Caco-2 (cell line): ENCODE results near the gene GP5. TPM values are rescaled to one million over a fixed set of nuclear protein-coding genes. Genes with fewer than 3 reads are reported as not detected.

Source experiments
- BruUV-seq: library from RNA; stranded (reverse); fragments of 400-500 nt; replicated peaks from 2 replicates; lab custom pipeline; 2021; lab: Mats Ljungman, UMichigan
- CTCF ChIA-PET: fragments of 300-600 bp; sonication (Branson Sonifier 250); formaldehyde crosslinking; loops from one replicate; lab custom pipeline; 2022; ENCODE audit warnings: antibody characterized with exemption; lab: Charles Lee
- POLR2A ChIA-PET: fragments of 300-600 bp; sonication (Branson Sonifier 250); formaldehyde crosslinking; loops from one replicate; lab custom pipeline; 2022; ENCODE audit warnings: antibody characterized with exemption; lab: Charles Lee
- DNase-seq, 2 experiments: peaks; one replicate each; pipeline versions ENCODE4 v3.0.0 to v3.0.0-alpha.2; 2020 to 2022
- H3K27me3 ChIP-seq: replicated peaks from 2 replicates; pipeline ENCODE4 v1.6.0; 2011; ENCODE audit warnings: low read length; ENCODE audit not compliant: control insufficient read depth, insufficient read depth
- H3K36me3 ChIP-seq: 2 replicates; pipeline ENCODE4 v1.5.1; 2011; ENCODE audit warnings: low read length; ENCODE audit not compliant: control insufficient read depth, insufficient read depth
- H3K4me1 ChIP-seq: fragments of 250-450 bp; sonication (Bioruptor Pico); 2 replicates; pipeline ENCODE4 v1.5.1; 2020; ENCODE audit warnings: mild to moderate bottlenecking
- H3K4me3 ChIP-seq: 2 replicates; pipeline ENCODE4 v1.5.1; 2011; ENCODE audit warnings: low read depth, mild to moderate bottlenecking, control low read depth, low read length
- H3K9me3 ChIP-seq: fragments of 250-450 bp; sonication (Bioruptor Pico); 2 replicates; pipeline ENCODE4 v1.5.1; 2020; ENCODE audit warnings: mild to moderate bottlenecking, moderate library complexity
- H3K27ac Mint-ChIP-seq: one replicate; pipeline ENCODE4 v1.8.0; 2022; ENCODE audit warnings: mixed read lengths; ENCODE audit not compliant: unreplicated experiment
- H3K27me3 Mint-ChIP-seq: one replicate; pipeline ENCODE4 v1.8.0; 2022; ENCODE audit warnings: mixed read lengths; ENCODE audit not compliant: insufficient read depth, unreplicated experiment
- H3K36me3 Mint-ChIP-seq: one replicate; pipeline ENCODE4 v1.8.0; 2022; ENCODE audit warnings: mild to moderate bottlenecking, mixed read lengths; ENCODE audit not compliant: insufficient read depth, unreplicated experiment
- H3K4me1 Mint-ChIP-seq: one replicate; pipeline ENCODE4 v1.8.0; 2022; ENCODE audit warnings: low read depth, mixed read lengths; ENCODE audit not compliant: unreplicated experiment
- H3K4me3 Mint-ChIP-seq: one replicate; pipeline ENCODE4 v1.8.0; 2022; ENCODE audit warnings: mild to moderate bottlenecking, moderate library complexity, mixed read lengths; ENCODE audit not compliant: unreplicated experiment
- H3K9me3 Mint-ChIP-seq: one replicate; pipeline ENCODE4 v1.8.0; 2022; ENCODE audit warnings: mixed read lengths; ENCODE audit not compliant: unreplicated experiment
- CTCF ChIP-seq, 2 experiments: fragments of 200-600 bp in 1 of 2; IDR thresholded peaks; 1 replicate in 1 of 2; 2 replicates in 1 of 2; pipeline versions ENCODE4 v1.5.1 to v1.8.0; 2011 to 2022; ENCODE audit warnings: antibody characterized with exemption in 1 of 2, control low read depth in 1 of 2, inconsistent platforms in 1 of 2, low read depth in 1 of 2, low read length in 1 of 2, mild to moderate bottlenecking in 1 of 2, moderate library complexity in 1 of 2; ENCODE audit not compliant: insufficient read depth in 1 of 2, severe bottlenecking in 1 of 2, unreplicated experiment in 1 of 2
- intact Hi-C: fragments of 100-400 bp; cut with micrococcal nuclease; formaldehyde crosslinking; loops from one replicate; pipeline ENCODE4 v1.10.0; 2022; ENCODE audit not compliant: unreplicated experiment
- total RNA-seq: library from RNA; stranded (reverse); gene quantifications from 2 replicates; pipeline ENCODE4 v1.2.3, GENCODE V29; 2022

GP5 gene
- total RNA-seq, 1 experiment from 2014 or later, result 0.25 TPM

- Mint-ChIP-seq H3K9me3 (no peaks in the 10 kb centered on the region), H3K27ac (no peak within 1 kb of the TSS), H3K36me3 (no peaks in the 10 kb centered on the region), H3K27me3 (no peaks in the 10 kb centered on the region), H3K4me3 (no peak within 1 kb of the TSS), H3K4me1 (no peaks in the 10 kb centered on the region)
- H3K4me1 ChIP-seq, result no peaks in the 10 kb centered on the region
- no peaks in the 10 kb centered on the region for H3K36me3 ChIP-seq
- no TSS peak for BruUV-seq
- POLR2A ChIA-PET, result no interaction called here
- no peaks in the 10 kb centered on the region for H3K27me3 ChIP-seq
- DNase-seq, result no peak
- intact Hi-C loops, result no loop called here
- CTCF ChIA-PET, result interaction anchor here (1.0 kb wide), 1 partner anchor 12 kb away, joined by 5 read pairs; no protein-coding TSS in a partner anchor
- H3K4me3 ChIP-seq, result no peak within 1 kb of the TSS
- no peak for TF ChIP-seq CTCF (IDR thresholded peaks at IDR 0.05; ENCODE audit: insufficient read depth in 1 of 2, low read depth in 1 of 2, low read length in 1 of 2, severe bottlenecking in 1 of 2, unreplicated experiment in 1 of 2)
- H3K9me3 ChIP-seq, result no peaks in the 10 kb centered on the region
These were observed 47.9 kb downstream of the GP5 start, which contains the start of gene CPN2 for GRCh38 chr3:194351080-194351672. Gene CPN2 (minus strand): TSS chr3:194351328. CDS start chr3:194342702, 8,626 bp downstream.

- Histone ChIP-seq H3K36me3 (no peaks in the 10 kb centered on the region), H3K27me3 (no peaks in the 10 kb centered on the region), H3K4me1 (no peaks in the 10 kb centered on the region), H3K4me3 (no peak overlapping the region), H3K9me3 (no peaks in the 10 kb centered on the region)
- Mint-ChIP-seq H3K27ac (no peak overlapping the region), H3K27me3 (no peaks in the 10 kb centered on the region), H3K36me3 (no peaks in the 10 kb centered on the region), H3K4me1 (no peaks in the 10 kb centered on the region), H3K4me3 (no peak overlapping the region), H3K9me3 (no peaks in the 10 kb centered on the region)
- no peak for DNase-seq
- no peak for TF ChIP-seq CTCF (IDR thresholded peaks at IDR 0.05; ENCODE audit: insufficient read depth in 1 of 2, low read depth in 1 of 2, low read length in 1 of 2, severe bottlenecking in 1 of 2, unreplicated experiment in 1 of 2)
- intact Hi-C loops, result no loop called here
- POLR2A ChIA-PET, result interaction anchor here (0.5 kb wide), 1 partner anchor 222 kb away, joined by 3 read pairs; no protein-coding TSS in a partner anchor
- BruUV-seq, result no TSS peak
- CTCF ChIA-PET, result interaction anchor here (1.0 kb wide), 1 partner anchor 12 kb away, joined by 5 read pairs; no protein-coding TSS in a partner anchor
These were observed 48.4 kb downstream of the GP5 start for GRCh38 chr3:194350726-194351071.

- Histone ChIP-seq H3K4me1 (peaks cover 4% of the 10 kb centered on the region; the same call in 1 of the 2 replicates), H3K27me3 (no peaks in the 10 kb centered on the region), H3K4me3 (no peak overlapping the region), H3K9me3 (no peaks in the 10 kb centered on the region), H3K36me3 (no peaks in the 10 kb centered on the region)
- Mint-ChIP-seq H3K36me3 (no peaks in the 10 kb centered on the region), H3K9me3 (no peaks in the 10 kb centered on the region), H3K4me3 (no peak overlapping the region), H3K27me3 (no peaks in the 10 kb centered on the region), H3K4me1 (no peaks in the 10 kb centered on the region), H3K27ac (no peak overlapping the region)
- no TSS peak for BruUV-seq
- CTCF ChIA-PET, result no interaction called here
- POLR2A ChIA-PET, result no interaction called here
- TF ChIP-seq CTCF (IDR thresholded peaks at IDR 0.05; ENCODE audit: insufficient read depth in 1 of 2, low read depth in 1 of 2, low read length in 1 of 2, severe bottlenecking in 1 of 2, unreplicated experiment in 1 of 2), result no peak
- DNase-seq, result no peak
- intact Hi-C loops, result no loop called here
These were observed 50.7 kb downstream of the GP5 start for GRCh38 chr3:194348354-194348753.
